GM19463 (cell line): ENCODE measurements around the gene JAZF1.

Experiments used
- ATAC-seq: cut with Tn5 transposase; IDR thresholded peaks from one replicate; pipeline ENCODE4 v1.9.1; 2021; ENCODE audit warnings: mild to moderate bottlenecking, moderate library complexity; ENCODE audit not compliant: unreplicated experiment

Gene JAZF1

GRCh38 chr7:28168393-28169158, 12.0 kb downstream of the JAZF1 start:
- ATAC-seq = no peak

- no peak for ATAC-seq
These were observed 13.4 kb downstream of the JAZF1 start for GRCh38 chr7:28166982-28167715.

GRCh38 chr7:28165961-28166955, 14.3 kb downstream of the JAZF1 start:
- ATAC-seq = no peak

- no peak for ATAC-seq
These were observed 15.3 kb downstream of the JAZF1 start for GRCh38 chr7:28165261-28165660.

- no peak for ATAC-seq
These were observed 16.6 kb downstream of the JAZF1 start for GRCh38 chr7:28163949-28164348.

GRCh38 chr7:28161331-28161730, 19.3 kb downstream of the JAZF1 start:
- no peak for ATAC-seq

GRCh38 chr7:28160551-28160991, 20.0 kb downstream of the JAZF1 start:
- ATAC-seq = no peak

GRCh38 chr7:28157831-28158416, 22.7 kb downstream of the JAZF1 start:
- ATAC-seq = no peak

GRCh38 chr7:28157076-28157745, 23.4 kb downstream of the JAZF1 start:
- no peak for ATAC-seq

- ATAC-seq = no peak
These were observed 24.2 kb downstream of the JAZF1 start for GRCh38 chr7:28156401-28156800.

- no peak for ATAC-seq
These were observed 24.6 kb downstream of the JAZF1 start for GRCh38 chr7:28155964-28156363.

- ATAC-seq = peak; percentile 62
These were observed 25.5 kb downstream of the JAZF1 start for GRCh38 chr7:28155019-28155660.

- no peak for ATAC-seq
These were observed 28.0 kb downstream of the JAZF1 start for GRCh38 chr7:28152594-28152993.

- ATAC-seq = no peak
These were observed 28.6 kb downstream of the JAZF1 start for GRCh38 chr7:28151965-28152364.

- ATAC-seq = no peak
These were observed 31.1 kb downstream of the JAZF1 start for GRCh38 chr7:28149291-28150101.

GRCh38 chr7:28145931-28146330, 34.7 kb downstream of the JAZF1 start:
- ATAC-seq = no peak

GRCh38 chr7:28145090-28145626, 35.4 kb downstream of the JAZF1 start:
- no peak for ATAC-seq

GRCh38 chr7:28144266-28144665, 36.3 kb downstream of the JAZF1 start:
- no peak for ATAC-seq

- ATAC-seq = no peak
These were observed 37.9 kb downstream of the JAZF1 start for GRCh38 chr7:28142650-28143049.
